Stimulated activated CD8-positive, alpha-beta memory T cell treated with anti-CD3 and anti-CD28 coated beads, Interleukin-7, amount 100 ng/mL, for 1 hour (primary cell): ENCODE data around the gene ST3GAL5.
"Not testable (repeated sequence)": the region's sequence is repeated elsewhere in the genome, so short reads cannot be mapped to it uniquely, and the experiment has no call there.

ENCODE experiments used
- DNase-seq, 2 donors: peaks; one replicate each; pipeline ENCODE4 v3.0.0-alpha.2; 2020; ENCODE audit warnings: low read depth in 2 of 2

The ST3GAL5 gene

DNA sequence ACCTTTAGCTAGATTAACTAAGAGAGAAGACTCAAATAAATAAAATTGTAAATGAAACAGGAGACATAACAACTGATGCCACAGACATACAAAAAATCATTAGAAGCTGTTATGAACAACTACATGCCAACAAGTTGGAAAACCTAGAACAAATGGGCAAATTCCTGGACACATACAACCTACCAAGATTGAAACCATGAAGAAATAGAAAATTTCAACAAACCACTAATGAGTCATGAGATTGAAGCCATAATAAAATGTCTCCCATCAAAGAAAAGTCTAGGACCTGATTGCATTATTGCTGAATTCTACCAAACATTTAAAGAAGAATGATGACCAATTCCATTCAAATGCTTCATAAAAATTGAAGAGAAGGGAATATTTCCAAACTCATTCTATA lies 54.3 kb downstream of the ST3GAL5 start:
- no peak for DNase-seq

DNA sequence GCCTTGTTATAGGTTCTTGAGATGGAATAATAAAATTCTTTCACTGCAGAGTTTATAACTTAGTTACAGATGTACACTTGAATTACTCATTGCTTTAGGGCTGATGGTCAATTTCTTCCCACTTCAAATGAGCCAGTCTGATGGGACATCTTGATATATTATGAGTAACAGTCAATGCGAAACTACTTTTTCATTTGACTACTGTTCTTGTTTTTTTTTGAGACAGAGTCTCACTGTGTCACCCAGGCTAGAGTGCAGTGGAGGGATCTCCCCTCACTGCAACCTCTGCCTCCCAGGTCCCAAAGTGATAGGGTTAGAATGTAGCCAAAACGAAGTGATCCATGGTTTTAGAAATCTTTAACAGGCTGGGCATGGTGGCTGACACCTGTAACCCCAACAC lies 57.1 kb downstream of the ST3GAL5 start:
- no peak for DNase-seq

DNA sequence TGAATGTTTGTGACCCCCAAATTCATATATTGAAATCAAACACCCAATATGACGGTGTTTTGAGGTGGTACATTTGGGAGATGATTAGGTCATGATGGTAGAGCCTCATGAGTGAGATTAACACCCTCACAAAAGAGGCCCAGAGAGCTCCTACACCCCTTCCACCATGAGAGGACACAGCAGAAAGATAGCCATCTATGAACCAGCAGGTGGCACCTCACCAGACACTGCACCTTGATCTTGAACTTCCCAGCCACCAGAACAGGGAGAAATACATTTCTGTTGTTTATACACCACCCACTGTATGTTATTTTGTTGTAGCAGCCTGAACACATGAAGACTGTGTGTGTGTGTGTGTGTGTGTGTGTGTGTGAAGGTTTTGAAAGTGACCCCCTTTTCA lies 58.1 kb downstream of the ST3GAL5 start:
- no peak for DNase-seq

- not testable (repeated sequence) for DNase-seq
Measured at GRCh38 chr2:85829394-85829793, 59.4 kb downstream of the ST3GAL5 start.

- DNase-seq: no peak
Measured at GRCh38 chr2:85828725-85829124, 60.1 kb downstream of the ST3GAL5 start.

- DNase-seq: no peak
Measured at GRCh38 chr2:85827879-85828569, 60.8 kb downstream of the ST3GAL5 start.

GRCh38 chr2:85826990-85827878 lies 61.6 kb downstream of the ST3GAL5 start:
- DNase-seq: peak; percentile 68 to 76

- DNase-seq: no peak
Measured at GRCh38 chr2:85823951-85824350, 64.8 kb downstream of the ST3GAL5 start.

GRCh38 chr2:85822766-85823165 lies 66.0 kb downstream of the ST3GAL5 start:
- no peak for DNase-seq

DNA sequence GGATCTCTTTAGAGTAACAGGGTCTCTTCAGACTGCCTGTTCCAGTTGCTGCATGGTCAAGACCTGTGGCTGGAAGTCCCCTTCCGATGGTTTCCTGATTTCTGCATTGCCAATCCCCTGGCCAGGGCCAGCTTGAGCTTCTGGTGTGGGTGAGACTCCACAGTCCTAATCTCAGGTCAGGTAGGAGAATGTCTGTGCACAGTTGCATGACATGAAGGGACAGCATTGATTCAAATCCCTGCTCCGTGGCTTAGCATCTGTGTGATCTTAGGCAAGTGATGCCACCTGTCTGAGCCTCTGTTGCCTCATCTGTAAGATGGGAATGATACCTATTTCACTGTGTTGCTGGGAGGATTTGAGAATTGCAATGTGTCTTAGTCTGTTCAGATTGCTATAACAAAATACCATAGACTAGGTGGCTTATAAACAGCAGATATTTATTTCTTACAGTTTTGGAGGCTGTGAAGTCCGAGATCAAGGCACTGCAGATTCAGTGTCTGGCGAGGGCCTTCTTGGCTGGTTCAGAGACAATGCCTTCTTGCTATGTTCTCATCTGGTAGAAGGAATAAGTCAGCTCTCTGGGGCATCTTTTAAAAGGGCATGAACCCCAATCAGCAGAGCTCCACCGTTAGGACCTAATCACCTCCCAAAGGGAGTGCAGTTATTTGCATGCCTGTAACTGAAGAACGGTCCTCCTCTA lies 68.8 kb downstream of the ST3GAL5 start:
- DNase-seq: no peak

GRCh38 chr2:85814802-85815550 lies 73.8 kb downstream of the ST3GAL5 start:
- no peak for DNase-seq

- DNase-seq: peak; percentile 58 to 69
Measured at GRCh38 chr2:85813982-85814801, 74.6 kb downstream of the ST3GAL5 start.

DNA sequence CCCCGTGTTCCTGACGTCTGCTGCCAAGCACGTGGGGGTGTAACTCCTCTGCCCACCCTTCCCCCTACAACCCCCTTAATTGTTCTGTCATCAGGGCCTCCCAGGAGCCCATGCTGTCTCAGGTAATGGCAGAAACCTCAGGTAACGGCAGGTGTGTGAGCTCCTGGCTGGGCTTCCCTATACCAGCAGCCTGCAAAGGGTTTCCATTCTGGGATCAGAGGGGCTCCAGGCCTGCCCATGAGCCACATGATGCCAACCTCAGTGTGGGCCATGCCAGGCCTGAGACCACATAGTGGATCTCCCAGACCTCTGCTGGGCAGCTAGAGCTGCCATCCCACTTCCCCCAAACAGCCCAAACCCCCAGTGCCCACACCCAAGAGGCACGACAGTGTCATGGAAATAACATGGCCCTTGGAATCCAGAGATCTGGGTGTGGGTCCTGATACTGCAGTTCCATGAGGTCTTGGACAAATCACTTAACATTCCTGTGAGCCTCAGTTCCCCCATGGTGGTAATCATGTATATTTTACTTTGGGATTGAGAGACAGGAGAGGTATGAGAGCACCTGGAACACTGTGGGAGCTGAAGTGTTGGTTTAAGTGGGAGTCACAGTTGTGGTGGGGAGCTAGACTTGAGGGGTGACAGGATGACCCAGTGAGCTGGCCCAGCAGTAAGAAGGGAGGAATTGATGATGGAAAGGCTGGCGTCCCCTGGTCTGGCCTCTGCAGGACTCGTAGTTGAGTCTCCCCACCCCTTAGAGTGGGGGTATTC lies 75.4 kb downstream of the ST3GAL5 start:
- DNase-seq: no peak

GRCh38 chr2:85812094-85812735 lies 76.6 kb downstream of the ST3GAL5 start:
- DNase-seq: no peak

DNA sequence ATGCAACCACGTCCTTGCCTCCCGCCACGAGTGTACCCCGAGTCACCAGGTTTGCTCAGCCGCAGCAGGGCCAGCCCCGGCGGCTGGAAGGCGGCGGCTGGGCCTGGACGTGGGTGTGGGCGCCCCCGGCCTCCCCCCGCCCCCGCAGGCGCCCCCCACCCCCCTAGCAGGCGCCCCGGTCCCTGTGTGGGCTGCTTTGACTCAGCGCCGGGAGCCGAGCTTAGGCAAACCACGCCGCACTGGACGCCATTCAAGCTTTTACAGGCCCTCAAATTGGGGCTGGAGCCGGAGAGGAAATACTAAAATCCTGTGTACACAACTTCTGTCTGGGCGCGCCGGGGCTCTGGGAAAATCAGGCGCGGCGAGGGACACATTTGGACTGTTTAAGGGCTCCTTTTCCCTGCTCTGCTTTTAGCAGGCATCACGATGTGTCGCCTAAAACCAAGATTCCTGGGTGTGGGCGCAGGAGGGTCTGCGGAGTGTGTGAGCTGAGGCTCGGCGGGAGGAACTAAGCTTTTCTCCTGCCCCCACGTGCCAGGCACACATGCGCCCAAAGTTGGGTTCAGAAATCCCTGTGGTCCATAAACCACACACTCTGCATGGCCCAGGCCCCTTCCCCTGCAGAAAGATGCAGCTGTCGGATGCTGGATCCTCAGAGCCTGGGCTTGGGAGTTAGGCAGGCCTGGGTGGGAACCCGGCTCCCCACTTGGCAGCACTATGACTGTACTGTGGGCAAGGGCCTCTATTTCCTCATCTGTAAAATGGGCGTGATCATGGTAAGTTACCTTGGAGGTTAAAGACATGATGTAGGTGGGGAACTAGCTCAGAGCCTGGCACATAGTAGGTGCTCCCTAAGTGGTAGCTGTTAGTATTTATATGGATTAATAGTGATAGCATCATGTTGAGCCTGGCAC lies 77.4 kb downstream of the ST3GAL5 start:
- no peak for DNase-seq

GRCh38 chr2:85810371-85811179 lies 78.2 kb downstream of the ST3GAL5 start:
- DNase-seq: no peak

DNA sequence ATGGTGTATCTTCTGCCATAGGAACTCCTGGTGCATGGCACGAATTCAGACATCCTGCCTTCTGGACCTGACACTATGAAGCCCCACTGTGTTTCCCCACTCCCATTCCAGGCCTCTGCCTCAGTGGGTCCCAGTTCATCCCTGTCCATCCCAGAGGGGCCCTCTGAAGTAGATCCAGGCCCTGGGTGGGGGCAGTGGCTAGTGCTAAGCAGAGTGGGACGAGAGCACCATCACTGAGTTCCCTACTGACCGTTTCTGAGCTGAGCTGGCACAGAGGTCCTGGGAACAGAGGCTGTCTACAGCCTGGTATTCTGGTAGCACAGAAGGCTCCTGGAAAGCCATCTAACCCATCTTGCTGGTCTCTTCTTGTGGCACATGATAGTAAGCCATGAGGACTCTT lies 81.0 kb downstream of the ST3GAL5 start:
- DNase-seq: no peak
